ENCODE measurements around the gene ACAT2.
"Not testable (repeated sequence)": the region's sequence is repeated elsewhere in the genome, so short reads cannot be mapped to it uniquely, and the experiment has no call there.

ACAT2 gene

GRCh38 chr6:159816775-159817174 is 54.9 kb downstream of the ACAT2 start:
- DNase-seq, result not testable (repeated sequence)

DNA sequence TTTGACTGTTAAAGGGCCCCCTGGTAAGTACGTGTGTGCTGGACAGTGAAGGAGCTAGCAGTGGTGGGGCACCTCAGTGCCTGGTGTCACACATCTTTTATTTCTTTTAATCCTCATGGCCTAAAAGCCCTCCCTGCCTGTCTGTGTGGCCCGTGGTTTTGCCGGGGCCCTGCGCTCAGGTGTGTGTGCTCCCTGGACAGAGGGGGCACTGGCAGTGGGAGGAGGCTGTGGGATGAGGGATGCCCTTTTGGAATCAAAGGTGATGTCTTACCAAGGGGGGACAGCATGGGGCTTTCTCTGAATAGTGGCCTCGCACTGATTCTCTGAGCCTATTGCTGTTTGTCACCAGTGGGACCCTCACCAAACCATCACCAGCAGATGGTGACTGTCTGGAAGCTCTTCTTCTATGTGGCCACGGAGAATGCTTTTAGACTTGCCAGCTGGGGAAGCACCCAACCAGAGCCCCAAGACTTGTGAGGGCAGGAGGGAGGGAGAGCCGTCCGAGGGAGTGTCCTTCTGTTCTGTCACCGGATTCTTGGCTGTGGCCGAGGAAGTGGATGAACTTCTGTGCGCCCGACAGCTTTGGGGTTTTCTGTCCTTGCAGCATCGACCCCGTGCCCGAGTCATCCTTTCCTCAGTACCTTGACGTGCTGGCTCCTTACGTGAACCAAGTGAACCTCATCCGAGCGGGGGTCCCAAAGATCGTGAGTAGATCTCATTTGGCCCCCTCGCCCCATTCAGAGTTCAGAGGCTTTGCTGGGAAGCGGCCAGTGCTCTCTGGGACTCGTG is 56.3 kb downstream of the ACAT2 start:
- DNase-seq, result no peak

- no peak for DNase-seq
Measured at GRCh38 chr6:159819098-159819497, 57.3 kb downstream of the ACAT2 start.

DNA sequence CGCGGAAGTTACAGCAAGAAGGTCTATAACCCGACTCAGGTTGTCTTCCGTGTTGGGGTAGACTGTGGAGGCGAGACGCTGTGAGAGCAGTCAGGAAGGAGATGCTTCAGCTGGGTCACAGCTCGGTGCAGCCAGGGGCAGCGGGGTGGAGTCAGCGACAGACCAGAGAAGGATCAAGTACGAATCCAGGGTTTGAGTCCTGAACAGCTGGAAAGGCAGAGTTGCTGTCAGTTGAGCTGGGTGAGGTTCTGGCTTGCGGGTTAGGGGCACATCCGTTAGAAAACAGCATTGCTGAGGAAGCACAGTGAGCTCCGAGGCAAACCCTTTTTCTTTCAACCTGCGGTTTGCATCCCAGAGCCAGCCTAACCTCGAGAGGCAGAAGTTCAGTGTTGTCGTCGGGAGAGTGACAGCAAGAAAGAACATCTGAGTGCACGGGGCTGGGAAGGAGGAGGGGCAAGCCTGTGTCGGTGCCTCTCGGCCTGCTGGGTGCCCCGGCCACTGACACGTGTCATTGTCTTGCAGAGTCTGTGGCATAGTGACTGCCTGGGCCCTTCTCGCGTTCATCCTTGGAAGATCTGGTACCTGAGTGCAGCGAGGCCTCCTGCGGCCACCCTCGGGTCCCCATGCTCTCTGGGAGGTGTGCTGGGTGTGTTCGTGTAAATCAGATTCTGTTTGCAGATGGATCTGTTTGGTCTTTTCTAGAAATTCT is 58.2 kb downstream of the ACAT2 start:
- DNase-seq, result peak; percentile 35

DNA sequence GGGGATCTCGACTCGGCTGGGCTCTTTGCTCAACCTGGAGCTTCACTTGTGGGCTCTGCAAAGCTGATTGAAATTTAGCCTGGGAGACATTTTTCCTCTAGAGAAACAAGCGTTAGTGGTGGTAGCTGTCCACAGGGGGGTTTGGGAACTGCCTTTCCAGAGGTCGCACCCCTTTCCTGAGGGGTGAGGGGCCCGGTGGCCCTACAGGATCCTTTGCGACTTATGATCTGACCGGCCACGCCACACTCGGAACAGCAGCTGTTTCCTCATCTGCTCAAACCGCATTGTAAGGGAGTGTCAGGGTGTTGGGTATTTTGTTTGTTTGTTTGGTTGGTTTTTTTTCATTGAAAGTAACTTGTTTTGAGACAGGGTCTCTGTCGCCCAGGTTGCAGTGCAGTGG is 59.3 kb downstream of the ACAT2 start:
- no peak for DNase-seq

GRCh38 chr6:159821726-159822125 is 59.9 kb downstream of the ACAT2 start:
- no peak for DNase-seq

DNA sequence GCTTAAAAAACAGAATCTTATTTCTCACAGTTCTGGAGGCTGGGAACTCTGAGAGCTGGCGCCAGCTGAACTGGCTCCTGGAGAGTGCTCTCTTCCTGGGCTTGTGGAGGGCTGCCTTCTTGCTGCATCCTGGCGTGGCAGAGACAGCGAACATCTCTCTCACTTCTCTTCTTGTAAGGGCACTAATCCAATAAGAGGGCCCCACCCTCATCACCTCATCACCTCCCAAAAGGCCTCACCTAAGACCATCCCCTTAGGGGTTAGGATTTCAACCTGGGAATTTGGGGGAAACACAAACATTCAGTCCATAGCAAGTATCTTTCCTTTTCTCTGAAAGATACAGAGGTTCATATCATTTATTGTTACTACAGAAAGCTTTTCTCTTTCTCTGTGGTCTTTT is 62.1 kb downstream of the ACAT2 start:
- DNase-seq, result no peak

GRCh38 chr6:159824690-159825089 is 62.8 kb downstream of the ACAT2 start:
- DNase-seq, result not testable (repeated sequence)

- DNase-seq, result no peak
Measured at GRCh38 chr6:159826004-159826403, 64.2 kb downstream of the ACAT2 start.

GRCh38 chr6:159826968-159827647 is 65.3 kb downstream of the ACAT2 start:
- DNase-seq, result no peak

DNA sequence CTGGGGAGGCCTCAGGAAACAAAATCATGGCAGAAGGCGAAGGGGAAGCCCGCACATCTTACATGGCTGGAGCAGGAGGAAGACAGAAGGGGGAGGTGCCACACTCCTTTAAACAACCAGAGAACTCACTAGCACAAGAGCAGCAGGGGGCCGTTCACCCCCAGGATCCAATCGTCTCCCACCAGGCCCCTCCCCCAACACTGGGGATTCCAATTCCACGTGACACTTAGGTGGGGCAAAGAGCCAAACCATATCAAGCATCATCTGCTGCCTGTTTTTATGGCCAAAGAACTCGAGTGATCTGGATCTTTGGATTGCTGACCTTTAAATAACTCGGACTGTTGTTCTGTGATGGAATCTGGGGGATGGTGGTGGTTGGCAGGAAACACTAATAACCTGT is 66.2 kb downstream of the ACAT2 start:
- no peak for DNase-seq
